GM21423 (cell line): Measurements from ENCODE around the gene SCYL3.
"Not testable (repeated sequence)": the region's sequence is repeated elsewhere in the genome, so short reads cannot be mapped to it uniquely, and the experiment has no call there.

Experiments used
- ATAC-seq: cut with Tn5 transposase; IDR thresholded peaks from one replicate; pipeline ENCODE4 v1.9.1; 2021; ENCODE audit warnings: mild to moderate bottlenecking, moderate library complexity; ENCODE audit not compliant: unreplicated experiment

Gene SCYL3

DNA sequence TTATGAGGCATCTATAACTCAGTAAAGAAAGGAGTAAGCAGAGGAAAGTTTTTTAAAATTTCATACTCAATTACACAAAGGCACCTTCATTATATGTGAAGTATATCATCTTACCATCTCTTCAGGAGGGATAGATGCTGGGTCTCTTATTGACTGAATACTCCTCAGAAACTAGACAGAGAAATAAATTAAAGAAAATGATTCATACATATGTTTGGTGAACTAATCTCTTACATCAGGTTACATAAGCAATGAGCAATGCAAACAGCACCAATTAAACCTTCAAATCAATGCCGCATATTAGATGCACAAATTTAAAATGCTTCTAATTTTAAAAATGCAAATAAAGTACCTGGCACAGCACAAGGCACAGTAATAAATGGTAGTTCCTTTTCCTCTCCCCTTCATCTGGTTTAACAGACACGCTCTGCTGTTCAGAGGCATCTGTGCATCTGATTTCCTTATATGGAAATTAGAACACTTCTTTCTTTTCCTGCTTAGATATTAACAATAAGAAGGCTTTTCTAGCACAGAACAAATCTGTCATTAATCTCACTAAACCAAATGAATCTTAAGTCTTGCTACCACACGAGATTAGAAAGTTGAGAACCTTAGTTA, 20.0 kb downstream of the SCYL3 start:
- no peak for ATAC-seq

DNA sequence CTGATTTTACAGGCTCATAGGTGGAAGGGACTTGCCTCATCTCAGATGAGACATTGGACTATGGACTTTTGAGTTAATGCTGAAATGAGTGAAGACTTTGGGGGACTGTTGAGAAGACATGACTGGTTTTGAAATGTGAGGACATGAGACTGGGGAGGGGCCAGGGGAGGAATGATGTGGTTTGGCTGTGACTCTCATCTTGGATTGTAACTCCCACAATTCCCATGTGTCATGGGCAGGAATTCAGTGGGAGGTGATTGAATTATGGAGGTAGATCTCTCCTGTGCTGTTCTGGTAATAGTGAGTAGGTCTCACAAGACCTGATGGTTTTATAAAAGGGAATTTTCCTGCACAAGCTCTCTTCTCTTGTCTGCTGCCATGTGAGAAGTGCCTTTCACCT, 20.8 kb downstream of the SCYL3 start:
- ATAC-seq = no peak

DNA sequence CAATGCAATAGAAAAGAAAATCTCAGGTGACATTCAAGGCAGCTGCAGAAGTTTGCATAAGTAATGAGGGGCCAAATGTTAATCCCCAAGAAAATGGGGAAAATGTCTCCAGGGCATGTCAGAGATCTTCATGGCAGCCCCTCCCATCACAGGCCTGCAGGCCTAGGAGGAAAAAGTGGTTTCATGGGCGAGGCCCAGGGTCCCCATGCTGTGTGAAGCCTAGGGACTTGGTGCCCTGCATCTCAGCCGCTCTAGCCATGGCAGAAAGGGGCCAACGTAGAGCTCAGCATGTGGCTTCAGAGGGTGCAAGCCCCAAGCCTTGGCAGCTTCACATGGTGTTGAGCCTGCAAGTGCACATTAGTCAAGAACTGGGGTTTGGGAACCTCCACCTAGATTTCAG, 21.7 kb downstream of the SCYL3 start:
- ATAC-seq = not testable (repeated sequence)

DNA sequence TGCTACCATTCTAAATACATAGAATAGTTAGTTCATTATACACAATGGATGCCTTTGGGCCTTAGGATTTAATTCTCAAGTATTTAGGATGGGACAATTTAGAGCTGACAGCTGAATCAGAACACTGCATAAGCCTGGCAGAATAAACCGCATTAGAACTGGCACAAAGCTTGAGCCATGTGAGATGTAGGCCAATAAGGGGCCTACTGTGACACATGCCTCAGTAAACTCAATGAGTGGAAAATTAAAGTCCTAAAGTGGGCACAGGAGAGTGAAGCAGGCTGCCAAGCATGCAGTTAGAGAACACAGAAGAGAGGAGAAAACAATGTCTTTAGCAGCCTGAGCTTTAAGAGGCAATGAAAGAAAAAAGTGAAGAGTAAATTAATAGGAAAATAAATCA, 24.3 kb downstream of the SCYL3 start:
- ATAC-seq = no peak

DNA sequence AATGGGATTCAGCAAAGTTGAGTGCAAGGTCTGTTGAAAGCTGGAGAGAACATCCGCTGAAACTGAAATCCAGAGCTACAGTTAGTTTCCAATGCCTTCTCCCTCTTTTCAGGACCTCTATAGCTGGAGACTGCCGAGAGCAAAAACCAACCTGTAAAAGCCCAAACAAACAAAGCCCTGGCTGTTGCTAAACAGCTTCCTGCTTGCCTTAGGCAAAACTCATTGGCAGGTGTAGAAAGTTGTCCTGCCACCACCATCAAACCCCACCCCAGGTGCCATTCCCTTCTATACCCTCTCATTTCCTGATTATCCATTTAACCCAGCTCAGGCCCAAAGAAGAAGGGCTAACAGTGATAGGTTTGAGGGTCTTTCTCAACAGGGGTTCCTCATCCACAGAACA, 24.7 kb downstream of the SCYL3 start:
- ATAC-seq = no peak

DNA sequence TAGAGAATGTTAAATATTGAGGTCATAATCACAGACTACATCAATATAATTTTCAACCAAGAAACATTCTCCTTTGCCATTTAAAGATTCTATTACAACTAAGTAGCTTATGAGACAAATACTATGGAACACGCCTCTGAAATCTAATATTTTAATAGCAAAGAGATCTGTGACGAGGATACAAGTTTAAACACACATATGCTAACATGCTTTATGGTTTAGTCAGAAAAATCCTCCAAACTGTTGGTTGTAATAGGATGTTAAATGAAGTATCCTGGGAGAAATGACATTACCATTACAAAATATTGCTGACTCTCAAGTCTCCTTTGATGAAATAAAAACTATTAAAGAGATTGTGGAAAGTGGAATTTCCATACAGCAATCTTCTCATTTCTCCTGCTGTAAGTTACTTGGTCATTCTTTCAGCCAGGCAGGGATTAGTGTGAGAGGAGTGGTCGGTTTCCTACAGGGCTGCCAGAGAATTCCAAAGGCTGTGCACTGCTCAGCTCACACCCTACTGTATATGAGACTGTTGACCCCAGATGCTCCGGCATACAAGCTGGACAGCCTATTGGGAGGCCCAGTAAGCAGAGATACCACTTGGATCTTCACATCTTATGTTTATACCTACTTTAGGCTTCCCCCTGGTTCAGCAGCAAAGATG, 26.6 kb downstream of the SCYL3 start:
- ATAC-seq = no peak

DNA sequence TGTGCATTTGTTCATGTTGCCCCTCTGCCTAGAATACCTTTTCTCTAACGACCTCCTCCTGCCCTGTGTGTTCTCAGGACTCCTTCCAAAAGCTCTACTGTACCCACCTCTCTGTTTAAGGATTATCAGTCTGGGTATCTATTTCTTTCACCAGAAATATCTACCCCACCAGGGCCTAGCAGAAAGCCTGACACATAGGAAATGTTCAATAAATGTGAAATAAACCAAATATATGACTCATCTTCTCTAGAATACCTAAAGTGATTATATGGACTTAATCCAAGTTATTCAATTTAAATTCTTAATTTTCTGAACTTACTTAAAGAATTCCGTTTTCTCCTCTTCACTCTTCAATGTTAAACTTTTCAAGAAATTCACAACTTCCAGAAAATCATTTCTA, 27.1 kb downstream of the SCYL3 start:
- ATAC-seq = no peak

DNA sequence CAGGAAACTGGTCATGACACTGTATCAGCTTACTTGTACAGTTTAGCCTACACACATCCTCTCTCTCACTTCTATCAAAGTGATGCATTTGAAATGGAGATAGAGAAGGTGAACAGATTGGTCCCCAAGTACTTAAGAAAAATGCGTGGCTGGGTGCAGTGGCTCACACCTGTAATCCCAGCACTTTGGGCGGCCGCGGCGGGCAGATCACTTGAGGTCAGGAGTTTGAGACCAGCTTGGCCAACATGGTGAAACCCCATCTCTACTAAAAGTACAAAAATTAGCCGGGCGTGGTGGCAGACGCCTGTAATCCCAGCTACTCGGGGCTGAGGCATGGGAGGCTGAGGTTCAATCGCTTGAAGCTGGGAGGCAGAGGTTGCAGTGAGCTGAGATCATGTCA, 29.2 kb downstream of the SCYL3 start:
- ATAC-seq = not testable (repeated sequence)

DNA sequence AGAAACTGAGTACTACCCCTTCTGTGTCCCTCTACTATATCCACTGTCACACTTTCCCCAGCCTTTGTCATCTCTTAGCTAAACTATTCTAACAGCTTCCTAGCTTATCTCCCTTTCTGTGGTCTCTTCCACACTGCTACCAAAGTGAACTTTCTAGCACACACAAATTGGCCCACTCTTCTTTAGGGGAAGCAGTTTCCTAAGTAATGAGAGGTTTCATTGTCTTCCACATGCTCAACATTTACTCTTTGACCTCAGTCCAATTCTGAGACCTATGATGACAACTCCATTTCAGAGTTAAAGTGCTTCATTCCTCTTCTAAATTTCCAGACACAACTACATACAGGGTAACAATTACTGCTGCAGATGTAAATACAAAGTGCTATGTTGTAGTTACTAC, 32.9 kb downstream of the SCYL3 start:
- ATAC-seq = no peak

DNA sequence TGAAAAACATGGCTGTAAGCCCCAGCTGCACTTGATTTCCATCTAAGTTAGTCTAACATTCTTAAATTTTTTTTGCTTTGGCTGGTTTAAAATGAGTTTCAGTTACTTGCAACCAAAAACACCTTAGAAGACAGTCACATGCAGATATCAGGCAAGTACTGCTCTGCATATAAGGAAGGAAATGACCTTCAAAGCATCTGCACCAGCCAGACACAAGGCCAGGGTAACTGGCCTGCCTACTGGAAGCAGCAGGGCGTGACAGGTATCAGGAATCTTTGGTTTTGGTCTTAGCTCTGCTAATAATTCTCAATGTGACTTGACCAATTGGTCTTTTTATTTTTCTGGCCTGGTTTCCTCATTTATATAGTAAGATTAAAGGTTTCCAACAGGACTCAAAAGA, 33.5 kb downstream of the SCYL3 start:
- peak; percentile 61 for ATAC-seq

DNA sequence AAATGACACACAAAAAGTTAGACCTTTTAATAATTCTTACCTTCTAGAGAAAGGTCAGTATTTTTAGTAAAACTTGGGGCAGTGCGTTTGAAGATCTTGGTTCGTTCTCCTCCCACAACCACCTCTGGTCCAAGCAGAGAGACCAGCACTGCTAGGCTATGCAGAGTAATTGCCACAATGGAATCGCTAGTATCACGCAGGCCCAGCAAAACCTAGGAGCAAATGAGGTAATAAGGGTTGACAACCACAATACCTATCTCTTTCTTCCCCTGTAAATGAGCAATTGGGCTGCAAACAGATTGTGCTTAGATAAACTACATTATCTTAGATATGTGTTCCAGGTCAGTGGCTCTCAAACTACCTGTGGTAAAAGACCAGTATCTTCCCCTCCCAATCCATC, 34.7 kb downstream of the SCYL3 start:
- no peak for ATAC-seq

DNA sequence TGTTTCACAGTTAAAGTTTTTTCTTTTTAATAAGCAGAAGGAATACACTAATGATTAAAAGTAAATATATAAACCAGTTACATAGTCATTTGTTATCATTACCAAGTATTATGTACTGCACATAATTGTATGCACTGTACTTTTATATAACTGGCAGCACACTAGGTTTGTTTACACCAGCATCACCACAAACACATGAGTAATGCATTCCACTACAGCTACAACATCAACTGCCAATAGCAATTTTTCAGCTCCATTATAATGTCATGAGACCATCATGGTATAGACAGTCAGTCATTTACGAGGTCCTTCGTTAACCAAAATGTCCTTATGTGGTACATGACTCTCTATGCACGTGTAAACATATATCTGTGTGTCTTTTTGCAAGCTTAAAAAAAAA, 35.2 kb downstream of the SCYL3 start:
- no peak for ATAC-seq

DNA sequence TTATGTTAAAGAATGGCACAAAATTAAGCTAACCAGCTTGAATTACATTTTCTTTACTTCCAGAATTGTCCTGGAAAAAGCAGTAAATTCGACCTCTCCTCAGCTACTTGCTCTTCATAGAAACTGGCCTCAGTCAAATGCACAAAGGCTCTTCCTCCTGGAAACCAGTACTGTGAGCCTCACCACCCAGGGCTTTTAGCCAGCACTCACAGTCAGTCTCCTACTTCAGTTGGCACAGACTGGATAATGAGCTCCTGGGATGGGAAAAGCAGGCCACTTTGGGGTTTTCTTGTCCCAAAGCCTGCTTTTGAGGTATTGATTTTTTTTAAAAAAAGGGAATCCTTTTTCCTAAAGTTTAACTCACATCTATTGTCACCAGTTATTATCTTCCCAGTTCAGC, 40.4 kb downstream of the SCYL3 start:
- no peak for ATAC-seq

DNA sequence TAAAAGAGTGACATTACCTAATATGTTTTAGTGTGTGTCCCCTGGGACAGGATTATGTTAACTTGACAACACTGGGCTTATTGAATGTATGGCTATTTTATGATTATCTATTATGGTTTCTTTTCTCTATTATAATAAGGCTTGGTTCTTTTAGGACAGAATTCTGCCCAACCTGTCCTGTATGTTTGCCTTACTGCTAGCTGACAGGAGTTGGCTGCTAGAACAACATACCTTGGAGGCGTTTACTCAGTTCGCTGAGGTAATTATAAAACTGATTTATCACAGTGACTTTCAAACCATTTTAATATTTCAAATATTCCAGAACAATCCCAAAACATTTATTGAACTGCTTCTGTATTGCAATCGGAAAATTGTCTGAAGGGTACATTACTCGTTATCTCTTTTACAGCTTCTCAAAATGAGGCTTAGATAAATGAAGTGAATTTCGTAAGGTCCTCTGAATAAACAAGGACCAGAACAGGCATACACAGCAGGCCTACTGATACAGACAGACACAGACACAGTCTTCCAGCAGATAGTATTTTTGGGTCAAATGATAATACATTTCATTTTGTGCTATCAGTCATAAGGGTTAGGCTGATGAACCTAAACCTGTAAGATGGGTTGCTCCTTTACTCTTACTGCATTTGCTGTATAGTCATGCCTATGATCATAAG, 44.2 kb downstream of the SCYL3 start:
- ATAC-seq = no peak

DNA sequence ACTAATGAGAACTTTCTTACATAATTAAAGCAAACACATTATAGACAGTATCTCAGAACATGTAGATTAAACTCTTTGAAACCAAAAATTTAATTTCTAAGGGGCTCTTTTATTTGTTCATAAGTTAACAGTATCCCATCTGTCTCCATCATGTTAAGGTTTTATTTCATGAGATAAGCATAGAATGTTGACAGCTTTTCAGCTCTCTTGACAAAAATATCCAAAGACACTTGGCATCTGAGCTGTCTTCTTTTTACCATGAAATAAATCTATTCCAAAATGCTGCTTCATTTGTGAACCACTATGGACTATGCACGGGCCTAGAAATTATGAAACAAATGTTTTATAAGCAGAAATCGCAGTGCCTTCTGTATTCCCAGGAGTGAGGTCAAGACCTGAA, 45.2 kb downstream of the SCYL3 start:
- no peak for ATAC-seq

DNA sequence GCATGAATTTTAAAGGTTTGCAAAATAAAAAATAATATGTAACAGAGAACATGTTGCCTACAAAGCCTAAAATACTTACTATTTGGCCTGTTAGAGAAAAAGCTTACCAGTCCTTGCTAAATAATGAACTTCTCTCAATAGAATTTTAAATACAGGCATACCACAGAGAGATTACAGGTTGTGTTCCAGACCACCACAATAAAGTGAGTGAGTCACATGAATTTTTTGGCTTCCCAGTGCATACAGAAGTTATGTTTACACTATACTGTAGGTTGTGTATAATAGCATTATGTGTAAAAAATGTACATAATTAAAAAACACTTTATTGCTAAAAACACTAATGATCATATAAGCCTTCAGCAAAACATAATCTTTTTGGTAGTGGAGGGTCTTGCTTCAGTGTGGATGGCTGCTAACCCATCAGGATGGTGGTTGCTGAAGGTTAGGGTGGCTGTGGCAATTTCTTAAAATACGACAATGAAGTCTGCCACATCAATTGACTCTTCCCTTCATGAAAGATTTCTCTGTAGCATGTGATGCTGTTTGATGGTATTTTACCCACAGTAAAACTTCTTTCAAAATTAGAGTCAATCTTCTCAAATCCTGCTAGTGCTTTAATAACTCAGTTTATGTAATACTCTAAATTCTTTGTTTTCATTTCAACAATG, 48.6 kb downstream of the SCYL3 start:
- no peak for ATAC-seq

DNA sequence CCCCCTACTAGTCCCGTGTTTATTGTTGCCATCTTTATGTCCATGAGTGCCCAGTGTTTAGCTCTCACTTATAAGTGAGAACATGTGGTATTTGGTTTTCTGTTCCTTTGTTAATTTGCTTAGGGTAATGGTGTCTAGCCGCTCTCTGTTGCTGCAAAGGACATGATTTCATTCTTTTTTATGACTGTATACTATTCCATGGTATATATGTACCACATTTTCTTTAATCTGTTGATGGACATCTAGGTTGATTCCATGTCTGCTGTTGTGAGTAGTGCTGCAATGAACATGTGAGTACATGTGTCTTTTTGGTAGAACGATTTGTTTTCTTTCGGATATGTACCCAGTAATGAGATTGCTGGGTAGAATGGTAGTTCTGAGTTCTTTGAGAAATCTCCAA, 54.8 kb downstream of the SCYL3 start:
- ATAC-seq = no peak

DNA sequence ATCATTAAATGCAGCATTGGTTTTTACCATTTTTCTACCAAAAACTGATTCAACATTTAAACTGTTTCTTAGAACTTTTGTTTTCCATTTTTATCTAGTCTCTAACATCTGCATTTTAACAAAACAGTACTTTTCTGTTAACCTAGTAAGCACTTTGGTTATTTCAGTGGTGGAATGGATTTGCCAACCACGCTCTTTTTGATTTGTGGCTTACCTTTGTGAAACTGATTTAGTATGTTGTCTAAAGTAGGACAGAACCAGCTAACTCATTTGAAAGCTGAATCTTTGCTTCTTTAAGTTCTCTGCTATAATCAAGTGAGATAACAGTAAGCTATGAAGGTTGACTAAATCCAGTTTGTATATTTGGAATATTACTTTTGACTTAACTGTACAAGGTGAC, 57.5 kb downstream of the SCYL3 start:
- no peak for ATAC-seq

DNA sequence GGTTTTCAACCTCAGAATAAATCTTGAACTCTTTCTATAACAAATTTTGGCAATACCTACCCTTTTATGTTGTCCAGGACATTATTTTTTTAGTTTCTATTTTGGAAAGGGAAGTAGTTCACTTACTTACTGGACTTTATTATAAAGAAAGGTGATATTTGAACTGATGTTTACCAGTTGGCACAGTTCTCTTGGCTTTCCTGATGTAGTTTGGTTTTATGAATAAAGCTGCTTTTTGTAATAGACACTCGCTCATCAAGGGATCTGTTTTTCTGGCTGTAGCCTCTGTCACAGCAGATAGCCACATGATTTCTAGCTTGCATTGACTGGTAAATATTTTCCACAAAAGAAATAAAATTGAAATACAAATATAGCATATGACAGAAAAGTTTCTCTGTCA, 58.0 kb downstream of the SCYL3 start:
- ATAC-seq = no peak

DNA sequence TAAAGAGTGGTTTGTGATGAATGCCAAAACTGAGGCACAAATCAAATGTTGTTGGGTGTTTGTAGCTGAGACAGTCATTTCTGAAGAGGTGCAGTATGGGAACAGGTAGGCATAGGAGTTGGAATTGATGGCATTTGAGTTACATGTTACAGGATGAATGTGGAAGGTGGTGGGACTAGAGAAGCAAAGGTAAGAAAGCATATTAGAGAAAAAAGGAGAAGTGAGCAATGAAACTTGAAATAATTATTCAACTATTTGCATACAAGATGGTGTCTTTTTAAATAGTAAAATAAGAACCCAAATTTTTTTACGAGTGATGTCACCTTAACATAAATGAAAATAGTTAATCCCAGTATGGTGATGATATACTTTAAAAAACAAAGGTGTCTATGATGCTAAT, 58.8 kb downstream of the SCYL3 start:
- ATAC-seq = no peak

DNA sequence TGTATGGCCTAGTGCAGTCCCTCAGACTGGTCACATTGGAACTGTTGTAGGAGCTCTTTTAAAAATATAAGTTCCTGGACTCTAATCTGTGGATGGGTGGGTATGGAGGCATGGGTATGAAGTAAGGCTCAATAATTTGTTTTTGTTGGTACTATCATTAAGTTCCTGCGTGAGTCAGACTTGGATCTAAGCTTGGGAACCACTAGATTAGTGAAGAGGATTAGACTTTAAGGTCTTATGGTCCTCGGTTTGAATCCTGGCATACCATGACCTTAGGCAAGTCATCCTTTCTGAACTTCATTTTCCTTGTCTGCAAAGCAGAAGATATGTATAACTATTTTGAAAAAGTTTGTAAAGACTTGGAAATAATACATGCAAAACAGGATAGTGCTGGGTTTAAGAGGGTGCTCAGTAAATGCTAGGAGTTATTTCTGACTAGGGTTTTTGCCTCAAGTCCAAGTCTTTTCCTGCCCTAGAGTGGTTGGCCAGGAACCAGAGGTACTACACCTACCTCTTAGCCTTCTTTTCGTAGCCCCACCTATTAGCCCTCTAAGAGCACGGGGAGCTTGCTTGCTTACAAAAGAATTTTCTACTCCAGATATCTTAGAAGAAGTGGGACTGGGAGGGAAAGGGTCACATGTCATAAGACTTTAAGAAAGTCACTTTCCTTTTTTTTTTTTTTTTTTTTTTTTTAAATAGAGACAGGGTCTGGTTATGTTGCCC, 60.4 kb downstream of the SCYL3 start:
- no peak for ATAC-seq
